Endothelial cell of hepatic sinusoid (primary cell): ENCODE measurements around the gene TMEM258.

ENCODE experiments used
- in situ Hi-C: cut with HindIII; loops from 2 replicates; pipeline ENCODE4 v1.10.0; 2017; ENCODE audit warnings: low sequenced_read_pairs

TMEM258 gene

DNA sequence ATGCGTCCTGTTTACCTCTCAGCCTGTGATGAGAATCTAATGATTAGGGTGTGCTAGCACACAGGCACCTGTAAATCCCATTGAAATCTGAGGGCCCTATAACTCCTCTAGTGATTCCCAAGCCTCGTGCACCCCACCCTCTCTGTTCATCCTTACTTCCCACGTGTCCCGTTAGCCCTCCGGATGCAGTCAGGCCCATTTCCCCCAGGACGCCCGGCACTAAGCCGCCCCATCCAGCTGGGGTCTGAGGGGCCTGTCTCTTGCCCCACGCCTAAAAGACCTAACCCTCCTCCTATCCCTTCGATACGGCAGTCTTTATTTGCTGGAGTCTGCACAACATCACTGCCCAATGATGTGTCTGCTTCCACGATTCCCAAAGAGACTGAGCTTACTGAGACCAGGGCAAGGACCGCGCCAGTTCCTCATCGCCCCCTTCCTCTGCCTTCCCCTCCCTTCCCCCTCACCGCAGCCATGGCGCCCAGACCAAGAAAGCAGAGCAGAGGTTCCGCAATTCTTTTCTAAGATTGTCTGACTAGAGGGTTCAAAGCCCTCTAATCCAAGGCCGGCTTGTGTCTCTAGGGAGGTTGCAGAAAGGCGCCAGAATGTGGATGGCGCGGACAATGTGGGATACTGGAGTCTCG is 34.7 kb upstream of the TMEM258 start:
- in situ Hi-C loops: no loop called here

DNA sequence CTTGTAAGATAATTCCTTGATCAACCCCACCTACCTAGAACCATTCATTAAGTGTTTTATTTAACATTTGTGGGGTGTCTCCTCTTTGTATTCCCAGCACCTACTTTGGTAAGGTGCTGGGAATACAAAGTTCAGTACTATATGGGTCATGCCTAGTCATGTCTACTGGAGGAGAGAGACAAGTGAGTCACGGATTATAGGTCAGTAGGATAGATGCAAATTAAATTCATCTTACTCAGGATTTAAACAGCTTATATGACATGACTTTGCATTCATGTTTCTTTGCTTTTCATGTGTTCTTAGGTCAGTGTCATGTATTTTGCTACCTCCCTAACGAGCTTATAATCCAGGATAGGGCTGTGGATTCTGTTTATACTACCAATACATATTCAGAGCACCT is 27.8 kb upstream of the TMEM258 start:
- in situ Hi-C loops: no loop called here

DNA sequence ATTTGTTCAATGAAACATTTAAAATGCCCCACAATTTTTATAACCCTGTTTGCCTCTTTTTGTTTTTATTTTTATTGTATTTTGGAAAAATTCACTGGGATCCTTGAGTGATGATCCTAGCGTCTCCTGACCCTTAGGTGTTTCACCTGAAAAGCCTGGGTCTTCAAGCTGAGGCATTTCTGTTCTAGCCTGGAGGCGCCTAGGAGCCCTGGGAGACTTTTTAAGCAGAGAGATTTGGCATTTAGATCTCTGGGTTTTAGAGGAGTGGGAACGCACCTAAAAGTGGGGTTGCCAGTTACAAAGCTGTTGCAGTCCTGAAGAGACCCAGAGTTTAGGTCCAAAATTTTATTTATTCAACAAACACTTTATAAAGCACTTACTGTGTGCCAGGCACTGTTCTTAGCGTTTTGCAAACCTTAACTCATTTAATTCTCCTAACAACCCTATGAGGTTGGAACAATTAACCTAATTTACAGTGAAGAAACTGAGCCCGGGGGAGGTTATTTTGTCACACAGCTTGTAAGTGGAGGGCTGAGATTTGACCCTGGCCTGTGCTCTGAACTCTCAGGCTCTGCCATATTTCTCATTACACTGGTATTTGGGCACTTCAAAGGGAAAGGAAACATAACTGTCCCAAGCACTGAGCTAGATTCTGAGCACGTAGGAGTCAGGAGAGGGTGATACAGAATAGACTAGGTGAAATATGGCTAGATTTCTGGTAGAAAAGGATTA is 25.2 kb upstream of the TMEM258 start:
- in situ Hi-C loops: loop anchor here (10.0 kb wide), 2 partner anchors 147 to 287 kb away; partner anchors contain the start of gene FTH1

DNA sequence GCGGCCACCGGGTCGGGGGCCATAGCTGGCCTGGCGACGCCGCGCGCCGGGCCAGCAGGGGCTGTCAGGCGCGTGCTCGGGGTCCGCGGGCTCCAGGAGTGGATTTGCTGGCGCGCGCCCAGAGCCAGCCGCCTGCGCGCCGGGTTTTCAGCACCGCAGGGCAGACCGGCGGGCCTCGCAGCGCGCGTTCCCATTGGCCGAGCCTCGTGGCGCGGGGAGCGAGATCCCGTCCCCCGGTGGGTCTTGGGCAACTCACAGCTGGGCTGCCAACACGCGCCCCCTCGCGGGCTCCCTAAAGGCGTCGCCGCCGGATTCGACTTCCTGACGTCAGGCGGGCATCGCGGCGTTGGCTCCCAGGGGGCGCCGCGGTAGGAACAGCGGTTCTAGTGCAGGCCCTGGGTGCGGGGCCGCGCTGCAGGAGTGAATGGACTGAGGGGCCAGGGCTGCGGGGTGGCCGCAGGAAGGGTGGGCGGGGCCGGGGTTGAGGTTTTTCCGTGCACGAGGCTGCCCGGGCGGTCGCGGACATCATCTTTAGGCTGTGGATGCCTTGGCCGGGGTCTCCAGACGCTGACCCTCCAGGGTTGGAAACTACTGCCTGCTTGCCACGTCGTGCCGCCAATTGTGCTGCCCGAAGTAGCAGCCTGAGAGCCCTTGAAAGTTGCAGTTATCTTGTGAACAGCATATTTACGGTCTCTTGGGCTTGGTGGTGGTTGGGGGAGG is 24.5 kb upstream of the TMEM258 start, which contains the start of gene FADS1:
Gene FADS1 (minus strand): TSS at position 268 of the 720 bp plus-strand sequence. CDS start 74 bp downstream, at position 194.
- in situ Hi-C loops: loop anchor here (10.0 kb wide), 2 partner anchors 148 to 288 kb away; partner anchors contain the start of gene FTH1

DNA sequence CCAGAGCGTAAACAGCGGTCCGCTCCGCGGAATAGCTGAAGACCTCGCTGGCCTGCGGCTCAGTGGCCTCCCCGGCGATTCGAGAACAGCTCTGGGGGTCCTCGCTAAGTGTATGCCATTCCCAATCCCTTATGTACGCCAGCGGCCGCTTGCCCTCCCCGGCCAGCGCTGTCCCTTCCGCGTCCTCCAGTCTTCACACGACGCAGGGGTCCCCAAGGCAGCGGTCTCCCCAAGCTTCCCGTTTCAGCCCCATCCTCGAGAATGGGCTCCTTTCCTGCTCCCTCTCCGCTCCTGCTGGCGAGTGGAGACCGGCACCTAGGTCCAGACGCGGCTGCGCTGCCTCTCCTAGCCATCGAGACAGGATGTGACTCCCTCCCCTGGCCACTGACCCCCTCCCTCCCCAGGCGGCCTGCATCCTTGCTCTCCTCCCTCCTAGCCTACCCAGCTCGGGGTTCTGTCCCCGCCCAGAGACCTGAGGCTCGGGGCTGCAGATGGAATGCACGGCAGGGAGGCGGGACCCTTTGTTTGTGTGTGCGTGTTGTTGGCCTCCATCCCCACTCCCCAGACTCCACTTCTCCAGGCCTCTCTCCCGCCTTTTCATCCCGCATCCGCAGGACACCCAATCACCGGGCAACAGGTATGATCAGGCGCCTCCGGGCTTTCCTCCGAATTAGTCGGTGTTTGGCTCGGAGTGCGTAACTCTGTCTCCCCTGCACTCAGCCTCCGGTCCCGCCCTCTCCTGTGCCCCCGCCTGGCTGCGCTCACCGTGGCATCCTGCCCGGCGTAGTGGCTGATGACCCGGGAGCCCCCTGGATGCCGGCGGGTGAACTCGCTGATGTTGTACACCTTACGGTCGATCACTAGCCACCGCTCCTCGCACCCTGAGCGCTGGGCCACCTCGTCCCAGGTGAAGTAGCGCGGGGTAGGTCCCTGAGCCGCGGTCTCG is 23.7 kb upstream of the TMEM258 start:
- in situ Hi-C loops: loop anchor here (10.0 kb wide), 2 partner anchors 149 to 289 kb away; partner anchors contain the start of gene FTH1

DNA sequence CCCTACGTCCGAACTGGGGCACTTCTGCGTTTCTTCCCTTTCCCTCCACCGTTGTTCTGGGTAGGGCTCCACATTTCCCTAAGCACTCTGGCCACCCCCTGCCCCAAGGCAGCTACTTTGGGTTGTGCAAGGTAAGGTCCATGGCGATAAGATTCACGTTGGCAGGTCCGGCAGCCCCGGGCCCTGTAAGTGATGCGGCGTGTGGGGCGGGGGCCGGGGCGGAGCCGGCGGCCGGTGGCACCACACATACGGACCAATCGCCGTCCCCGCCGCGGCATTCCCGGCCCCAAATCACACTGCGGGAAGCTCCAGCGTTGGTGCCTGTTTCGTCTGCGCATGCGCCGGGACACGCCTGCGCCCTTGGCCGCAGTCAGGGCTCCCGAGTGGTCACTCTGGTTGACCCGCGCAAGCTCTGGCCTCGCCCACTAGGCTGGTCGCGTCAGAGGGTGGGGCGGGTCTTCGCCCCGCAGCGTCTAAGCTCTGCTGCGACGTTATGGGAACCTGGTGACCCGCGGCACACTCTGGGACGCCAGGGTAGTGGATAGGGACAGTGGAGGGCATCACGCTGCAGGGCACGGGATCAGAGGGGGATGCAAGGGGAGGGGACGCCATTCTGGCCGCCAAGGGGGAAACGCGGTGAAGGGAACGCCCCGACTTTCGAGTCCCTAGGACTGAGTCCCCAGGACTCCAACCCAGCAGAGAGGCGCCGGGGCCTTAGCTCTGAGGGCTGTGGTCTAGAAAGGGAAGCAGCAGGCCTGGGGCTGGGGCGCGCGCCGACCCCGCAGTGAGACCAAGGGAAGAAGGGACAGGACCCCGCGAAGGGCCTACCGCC is 22.8 kb upstream of the TMEM258 start:
- in situ Hi-C loops: loop anchor here (10.0 kb wide), 2 partner anchors 150 to 290 kb away; partner anchors contain the start of gene FTH1

DNA sequence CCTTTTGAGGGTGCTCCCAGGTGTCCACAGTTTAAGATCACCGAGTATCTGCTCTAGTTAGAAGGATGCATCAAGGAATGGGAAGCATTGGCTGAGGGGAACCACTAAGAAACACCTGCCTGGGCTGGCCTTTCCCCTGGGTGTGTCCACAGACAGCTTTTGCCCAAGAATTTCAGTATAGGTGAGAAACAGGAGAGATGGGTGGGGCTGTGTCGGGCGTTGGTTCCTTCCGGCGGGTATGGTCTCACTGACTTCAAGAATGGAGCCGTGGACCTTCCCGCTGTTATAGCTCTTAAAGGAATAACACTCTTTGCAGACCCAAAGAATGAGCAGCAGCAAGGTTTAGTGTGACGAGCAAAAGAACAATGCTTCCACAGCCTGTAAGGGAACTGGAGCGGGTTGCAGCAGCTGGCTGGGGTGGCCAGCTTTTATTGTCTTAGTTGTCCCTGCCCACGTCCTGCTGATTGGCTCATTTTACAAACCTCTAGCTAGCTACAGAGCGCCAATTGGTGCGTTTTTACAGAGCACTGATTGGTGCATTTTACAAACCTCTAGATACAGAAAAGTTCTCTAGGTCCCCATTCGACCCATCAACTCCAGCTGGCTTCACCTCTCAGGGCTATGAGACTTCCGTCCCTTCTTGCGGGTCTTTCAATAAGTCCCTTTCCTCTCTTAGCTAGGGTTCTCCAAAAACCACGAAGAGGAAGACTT is 22.0 kb upstream of the TMEM258 start:
- in situ Hi-C loops: loop anchor here (10.0 kb wide), 2 partner anchors 150 to 290 kb away; partner anchors contain the start of gene FTH1

DNA sequence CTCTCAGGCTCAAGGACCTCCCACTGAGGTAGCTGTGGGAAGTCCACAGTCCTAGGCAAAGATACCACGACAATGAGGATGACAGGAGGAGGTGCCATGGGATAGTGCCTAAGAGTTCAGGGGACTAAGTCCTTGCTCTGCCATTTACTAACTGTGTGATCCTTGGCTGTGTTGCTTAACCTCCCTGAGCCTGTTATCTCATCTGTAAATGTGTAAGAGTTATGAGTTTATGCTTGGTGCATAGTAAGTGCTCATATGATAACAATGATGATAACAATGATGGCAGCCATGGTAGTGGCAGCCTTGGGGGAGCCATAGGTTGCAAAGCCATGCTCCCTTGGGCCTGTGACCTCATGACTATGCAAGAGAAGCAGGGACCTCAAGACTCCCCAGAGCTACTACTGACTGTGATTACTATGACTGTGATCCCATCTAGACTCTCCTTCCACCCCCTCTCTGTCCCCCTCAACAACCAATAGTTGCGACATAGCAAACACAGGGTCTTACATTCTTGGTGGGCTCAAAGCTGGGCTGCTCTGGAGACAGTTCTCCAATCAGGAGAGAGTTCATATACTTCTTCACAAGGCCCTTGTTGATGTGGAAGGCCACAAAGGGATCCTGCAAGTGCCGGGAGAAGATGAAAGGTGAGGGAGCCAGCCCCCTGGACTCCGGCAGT is 20.5 kb upstream of the TMEM258 start:
- in situ Hi-C loops: loop anchor here (10.0 kb wide), 2 partner anchors 152 to 292 kb away; partner anchors contain the start of gene FTH1

DNA sequence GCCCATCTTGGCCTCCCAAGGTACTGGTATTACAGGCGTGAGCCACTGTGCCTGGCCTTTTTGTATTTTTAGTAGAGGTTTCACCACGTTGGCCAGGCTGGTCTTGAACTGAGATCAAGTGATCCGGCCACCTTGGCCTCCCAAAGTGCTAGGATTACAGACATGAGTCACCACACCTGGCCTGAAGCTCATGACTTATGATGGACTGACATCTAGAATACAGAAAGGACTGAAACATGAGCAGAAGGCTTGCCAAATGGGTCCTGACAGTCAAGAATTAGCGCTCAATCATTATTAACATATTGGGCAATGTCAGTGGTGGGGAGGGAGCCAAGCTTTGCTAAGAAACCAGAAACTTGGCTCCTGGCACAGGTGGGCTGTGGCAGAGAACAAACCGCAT is 19.4 kb upstream of the TMEM258 start:
- in situ Hi-C loops: loop anchor here (10.0 kb wide), 2 partner anchors 153 to 293 kb away; partner anchors contain the start of gene FTH1

DNA sequence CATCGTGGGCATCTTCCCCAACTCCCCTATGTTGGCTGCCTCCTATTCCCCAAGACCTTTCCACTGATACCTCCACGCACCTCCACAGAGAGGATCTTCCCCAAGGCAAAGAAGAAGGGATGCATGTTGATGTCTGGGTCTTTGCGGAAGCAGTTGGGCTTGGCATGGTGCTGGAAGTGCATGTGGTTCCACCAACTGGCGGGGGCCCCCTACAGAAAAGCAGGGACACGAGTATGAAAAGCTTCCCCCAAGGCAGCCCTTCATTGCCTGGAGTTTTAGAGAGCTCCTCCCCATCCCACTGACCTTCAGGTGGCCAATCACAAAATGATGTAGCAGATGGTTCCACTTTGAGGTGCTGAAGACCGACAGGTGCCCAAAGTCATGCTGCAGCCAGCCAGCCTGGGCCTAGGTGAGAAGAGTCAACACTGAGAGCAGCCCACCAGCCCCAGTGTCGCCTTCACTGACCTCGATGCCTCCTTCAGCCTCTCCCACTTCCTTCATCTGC is 18.3 kb upstream of the TMEM258 start:
- in situ Hi-C loops: loop anchor here (10.0 kb wide), 2 partner anchors 154 to 294 kb away; partner anchors contain the start of gene FTH1

DNA sequence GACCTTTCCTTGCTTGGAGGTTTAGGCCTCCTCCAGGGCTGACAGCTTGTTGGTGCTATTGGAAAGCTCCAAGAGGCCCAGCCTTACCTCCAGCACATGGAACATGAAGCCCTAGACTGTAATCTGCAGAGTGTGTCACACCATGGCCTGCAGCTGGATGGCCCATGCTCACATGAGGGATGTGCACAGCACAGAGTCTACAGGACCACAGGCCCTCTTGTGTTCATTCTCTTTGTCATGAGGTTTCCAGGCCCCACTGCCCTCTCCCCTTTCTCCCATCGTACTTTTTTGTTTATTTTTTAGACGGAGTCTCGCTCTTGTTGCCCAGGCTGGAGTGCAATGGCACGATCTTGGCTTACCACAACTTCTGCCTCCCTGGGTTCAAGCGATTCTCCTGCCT is 14.4 kb upstream of the TMEM258 start:
- in situ Hi-C loops: no loop called here

DNA sequence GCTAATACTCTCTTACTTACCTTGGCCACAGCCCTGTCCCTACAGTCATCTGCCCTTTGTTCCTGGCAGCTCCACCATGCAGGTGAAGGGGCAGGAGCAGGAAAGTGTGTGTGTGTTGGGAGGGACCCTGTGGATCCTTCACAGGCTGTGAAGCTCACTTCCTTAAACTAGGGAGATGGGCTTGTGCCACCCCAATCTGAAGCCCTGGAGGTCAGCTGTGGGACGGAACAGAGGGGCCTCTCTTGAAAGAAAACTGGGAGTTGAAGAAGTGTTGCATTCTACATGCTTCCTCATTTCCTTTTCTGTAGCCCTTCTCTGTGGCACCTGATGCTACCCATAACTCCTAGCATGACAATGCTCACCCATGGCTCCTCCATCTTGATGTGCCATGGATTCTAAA is 12.7 kb upstream of the TMEM258 start:
- in situ Hi-C loops: no loop called here

DNA sequence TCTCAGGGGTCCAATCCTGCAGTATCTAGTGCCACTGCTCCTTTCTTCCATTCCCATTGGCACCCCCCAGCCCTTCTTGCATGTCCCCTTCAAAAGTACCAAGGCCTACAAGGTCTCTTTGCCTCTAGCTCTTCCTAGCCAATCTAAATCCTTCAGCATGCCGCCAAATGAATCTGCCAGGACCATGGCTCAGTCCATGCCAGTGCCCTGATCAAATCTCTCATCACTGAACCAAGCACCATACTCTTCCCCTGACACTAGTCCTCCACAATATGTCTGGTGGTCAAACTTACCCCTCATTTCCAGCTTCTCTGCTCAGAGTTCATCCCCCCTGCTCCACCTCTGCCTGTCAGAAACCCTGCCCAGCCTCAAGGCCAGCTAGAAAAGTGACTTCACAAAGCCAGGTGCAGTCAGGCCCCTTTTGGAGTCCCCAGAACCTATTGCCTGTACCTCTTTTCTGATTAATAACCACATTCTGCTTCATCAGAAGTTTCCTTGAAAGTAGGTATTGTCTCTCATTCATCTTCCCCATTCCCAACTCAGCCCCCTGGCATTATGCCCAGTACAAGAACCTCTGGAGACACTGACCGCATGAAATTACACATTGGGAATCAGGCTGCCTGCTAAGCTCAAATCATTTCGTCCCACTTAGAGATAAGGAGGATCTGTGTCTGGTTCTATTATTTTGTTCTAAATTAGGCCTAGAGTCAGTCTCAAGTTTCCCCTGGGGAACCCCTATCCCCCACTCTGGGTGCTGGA is 11.7 kb upstream of the TMEM258 start:
- in situ Hi-C loops: no loop called here

DNA sequence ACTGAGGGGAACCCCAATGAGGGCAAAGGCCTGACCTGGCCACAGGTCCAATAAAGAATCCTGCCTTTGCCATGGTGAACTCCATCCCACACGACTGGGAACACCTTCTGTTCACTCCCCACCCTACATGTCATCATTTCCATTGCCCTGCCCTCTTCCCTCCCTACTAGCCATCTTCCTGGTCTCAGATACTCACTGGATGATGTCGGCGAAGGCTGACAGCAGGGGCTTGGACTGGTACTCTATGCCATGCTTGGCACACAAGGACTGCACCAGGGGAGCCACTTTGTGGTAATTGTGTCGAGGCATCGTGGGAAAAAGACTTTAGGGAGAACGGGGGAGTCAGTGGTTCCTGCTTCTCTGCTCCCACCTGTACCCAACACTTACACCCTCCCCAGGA is 10.2 kb upstream of the TMEM258 start:
- in situ Hi-C loops: no loop called here

DNA sequence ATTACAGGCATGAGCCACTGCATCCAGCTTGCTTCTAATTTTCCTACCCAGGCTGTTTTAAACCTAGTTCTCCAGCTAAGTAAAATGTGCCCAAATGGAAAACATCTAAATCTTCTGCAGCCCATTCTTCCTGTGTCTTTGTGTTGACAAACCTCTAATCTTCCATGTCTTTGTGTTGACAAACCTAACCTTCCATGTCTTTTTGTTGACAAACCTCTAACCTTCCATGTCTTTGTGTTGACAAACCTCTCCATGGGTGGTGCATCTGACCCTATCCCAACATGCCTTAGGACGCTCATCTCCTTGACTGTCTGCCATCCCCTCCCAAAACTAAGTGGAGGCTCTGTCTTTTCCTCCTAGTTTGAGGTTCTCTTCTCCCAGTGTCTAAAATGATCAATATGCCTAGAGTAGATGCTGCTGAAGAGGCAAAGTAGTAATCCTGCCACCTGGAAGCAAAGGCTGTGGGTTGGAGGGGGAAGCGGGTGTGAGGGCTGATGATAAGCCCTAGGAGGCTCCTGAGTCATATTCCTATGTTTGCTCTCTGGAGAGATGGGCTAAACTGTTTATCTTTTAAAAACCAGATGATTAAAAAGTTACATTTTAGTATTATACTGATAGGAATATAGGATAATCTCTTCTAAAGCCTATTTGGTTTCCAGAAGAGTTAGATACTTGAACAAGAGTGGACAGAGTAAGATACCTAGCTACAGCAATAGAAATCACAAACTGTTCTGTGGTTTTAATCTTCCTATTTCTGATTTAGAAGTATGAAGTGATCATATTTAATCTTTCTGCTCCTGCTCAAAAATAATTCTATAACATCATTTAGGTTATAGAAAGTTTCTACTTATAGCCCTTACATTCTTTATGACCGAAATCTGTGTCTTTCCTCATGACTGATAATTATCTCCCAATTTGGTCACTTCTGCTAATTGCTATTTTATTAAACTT is 8.2 kb upstream of the TMEM258 start:
- in situ Hi-C loops: no loop called here
